Astrocyte of the spinal cord (primary cell): ENCODE data around the gene STARD13.

Experiments used
- DNase-seq: peaks from one replicate; pipeline ENCODE4 v3.0.0; 2011; ENCODE audit warnings: low read depth, low spot score
- H3K4me3 ChIP-seq: 2 replicates; pipeline ENCODE4 v1.5.1; 2011; ENCODE audit warnings: low read depth, mild to moderate bottlenecking, low read length, moderate library complexity
- CTCF ChIP-seq: IDR thresholded peaks from 2 replicates; pipeline ENCODE4 v1.5.1; 2012; ENCODE audit warnings: low read depth, mild to moderate bottlenecking, low read length, inconsistent platforms
- in situ Hi-C: cut with HindIII; loops from 2 replicates; pipeline ENCODE4 v1.10.0; 2017; ENCODE audit warnings: low sequenced_read_pairs

The STARD13 gene

GRCh38 chr13:33128134-33128533, 157.4 kb downstream of the STARD13 start:
- no peak for DNase-seq
- TF ChIP-seq CTCF: no peak
- in situ Hi-C loops: no loop called here
- H3K4me3 ChIP-seq: no peak overlapping the region

- DNase-seq: no peak
- in situ Hi-C loops: no loop called here
- no peak overlapping the region for H3K4me3 ChIP-seq
- peak; percentile 8 for TF ChIP-seq CTCF
These were observed 158.5 kb downstream of the STARD13 start for GRCh38 chr13:33127009-33127551.

- in situ Hi-C loops: no loop called here
These were observed 159.6 kb downstream of the STARD13 start for GRCh38 chr13:33125821-33126570.

GRCh38 chr13:33123066-33123859, 162.3 kb downstream of the STARD13 start:
- no peak for DNase-seq
- in situ Hi-C loops: no loop called here
- no peak overlapping the region for H3K4me3 ChIP-seq
- TF ChIP-seq CTCF: no peak

More at GRCh38 chr13:33125821-33126570, 159.6 kb downstream of the STARD13 start:
- no peak for TF ChIP-seq CTCF
- DNase-seq: peak; percentile 94
- H3K4me3 ChIP-seq: no peak overlapping the region

GRCh38 chr13:33119856-33120543, 165.6 kb downstream of the STARD13 start:
- in situ Hi-C loops: no loop called here
- no peak for DNase-seq
- H3K4me3 ChIP-seq: no peak overlapping the region
- no peak for TF ChIP-seq CTCF

- peak; percentile 53 for DNase-seq
- no peak for TF ChIP-seq CTCF
- H3K4me3 ChIP-seq: no peak overlapping the region
- in situ Hi-C loops: no loop called here
These were observed 166.4 kb downstream of the STARD13 start for GRCh38 chr13:33119022-33119781.
